GM19438 (cell line): ENCODE results near the gene ABCA8.

Experiments
- ATAC-seq: cut with Tn5 transposase; IDR thresholded peaks from one replicate; pipeline ENCODE4 v1.9.1; 2021; ENCODE audit warnings: low read depth; ENCODE audit not compliant: unreplicated experiment

ABCA8 gene

DNA sequence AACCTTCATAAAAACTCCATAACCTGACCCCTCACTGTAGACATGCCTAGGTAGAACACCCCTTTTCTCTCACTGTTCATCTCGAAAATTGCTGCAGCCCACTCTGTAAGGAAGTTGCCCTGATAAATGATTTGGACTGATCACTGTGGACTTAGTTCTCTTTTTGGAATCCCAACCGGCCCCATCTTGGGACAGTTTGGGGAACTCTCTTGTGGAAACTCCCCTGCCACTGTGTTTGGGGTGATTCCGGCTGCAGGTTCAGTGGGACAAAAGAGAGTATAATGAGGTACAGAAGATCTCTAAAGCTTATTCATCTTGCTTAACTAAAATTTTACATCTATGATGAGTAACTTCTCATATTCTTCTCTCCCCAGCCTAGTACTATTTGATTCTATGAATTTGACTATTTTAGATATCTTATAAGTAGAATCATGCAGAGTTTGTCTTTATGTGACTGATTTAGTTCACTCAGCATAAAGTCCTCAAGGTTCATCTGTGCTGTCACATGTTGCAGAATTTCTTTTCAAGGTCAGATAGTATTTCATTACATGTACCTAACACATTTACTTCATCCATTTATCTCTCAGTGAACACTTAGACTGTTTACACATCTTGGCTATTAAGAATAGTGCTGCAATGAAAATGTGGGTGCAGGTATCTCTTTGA, 84.9 kb downstream of the ABCA8 start:
- no peak for ATAC-seq

DNA sequence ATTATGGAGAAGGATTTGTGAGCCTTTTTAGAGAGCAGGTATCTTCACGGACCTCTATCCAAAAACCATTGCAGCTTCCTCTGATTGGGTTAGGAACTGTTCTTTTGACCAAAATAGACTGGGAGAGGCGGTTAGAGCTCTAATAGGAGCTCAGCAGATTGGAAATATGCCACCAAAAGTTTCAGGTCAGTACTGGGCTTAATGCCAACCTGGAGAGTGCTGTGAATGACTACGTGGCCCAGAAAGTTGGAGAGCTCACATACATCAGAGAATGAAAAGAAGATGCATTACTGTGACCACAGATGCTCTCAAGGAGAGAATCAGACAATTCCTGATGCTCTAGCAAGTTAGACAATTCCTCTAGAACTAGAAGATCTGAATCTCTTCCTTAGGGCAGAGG, 86.5 kb downstream of the ABCA8 start:
- no peak for ATAC-seq

DNA sequence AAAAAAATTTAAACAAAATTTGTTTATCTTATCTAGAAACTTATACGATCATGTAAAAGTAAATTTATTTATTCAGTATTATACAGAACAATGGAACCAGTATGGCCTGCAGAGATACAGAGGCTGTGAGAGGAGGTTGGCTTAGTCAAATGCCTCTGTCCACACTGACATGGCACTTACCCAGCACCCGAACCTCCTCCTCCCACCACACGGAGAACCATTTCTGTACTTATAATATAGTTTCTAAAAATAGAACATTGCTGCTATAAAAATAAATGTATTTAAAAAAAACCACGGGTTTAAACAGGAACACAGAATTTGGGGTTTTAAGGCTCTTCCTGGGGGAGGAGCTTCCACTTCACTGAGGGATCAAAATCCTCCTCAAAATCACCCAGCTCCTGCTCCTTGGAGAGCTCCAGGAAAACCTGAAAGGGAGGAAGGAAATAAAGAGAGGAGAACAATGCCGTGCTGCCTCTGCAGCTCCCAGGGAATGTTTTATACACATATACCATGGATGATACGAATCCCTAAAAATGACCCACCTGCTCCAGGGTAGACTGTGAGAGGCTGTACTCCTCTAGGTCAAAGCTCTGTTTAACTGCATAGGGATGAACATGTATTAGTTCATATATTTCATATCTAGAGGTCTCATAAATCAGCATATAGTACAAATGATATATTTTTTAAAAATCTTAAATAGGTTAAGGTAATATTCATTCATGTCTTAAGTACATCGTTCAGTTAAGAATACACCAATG, 87.3 kb downstream of the ABCA8 start:
- no peak for ATAC-seq

DNA sequence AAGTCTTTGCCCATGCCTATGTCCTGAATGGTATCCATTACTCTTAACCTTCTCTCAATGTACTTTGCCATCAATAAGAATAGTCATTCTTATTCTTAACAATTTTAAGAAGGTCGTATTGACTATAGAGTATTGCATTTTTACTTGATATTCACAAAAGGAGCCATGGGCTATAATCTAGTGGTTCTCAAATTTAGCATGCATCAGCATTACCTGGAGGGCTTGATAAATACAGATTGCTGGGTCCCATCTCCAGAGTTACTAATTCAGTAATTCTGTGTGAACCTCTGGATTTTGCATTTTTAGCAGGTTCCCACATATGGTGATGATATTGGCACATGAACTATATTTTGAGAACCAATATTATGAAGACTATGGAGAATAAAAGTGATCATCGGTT, 89.6 kb downstream of the ABCA8 start:
- no peak for ATAC-seq

DNA sequence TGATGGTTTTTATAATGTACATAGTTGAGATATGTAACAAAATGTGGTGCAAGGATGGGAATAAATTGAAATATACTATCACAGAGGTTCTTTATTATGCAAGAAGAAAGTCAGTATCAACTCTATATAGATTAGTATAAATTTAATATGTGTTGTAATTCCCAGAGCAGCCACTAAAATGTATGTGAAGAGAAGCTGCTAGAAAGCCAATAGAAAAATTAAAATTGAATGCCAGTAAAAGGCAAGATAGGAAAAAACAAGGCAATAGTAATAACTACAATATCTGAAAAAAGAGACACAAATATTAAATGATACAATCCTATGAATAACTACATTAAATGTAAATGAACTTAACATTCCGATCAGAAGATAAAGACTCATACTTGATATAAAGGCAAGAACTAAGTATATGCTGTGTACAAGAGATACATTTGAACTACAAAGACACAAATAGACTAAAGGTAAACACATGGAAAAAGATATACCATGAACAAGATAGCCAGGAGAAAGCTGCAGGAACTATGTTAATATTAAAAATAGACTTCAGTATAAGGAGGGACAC, 92.0 kb downstream of the ABCA8 start:
- ATAC-seq = no peak

DNA sequence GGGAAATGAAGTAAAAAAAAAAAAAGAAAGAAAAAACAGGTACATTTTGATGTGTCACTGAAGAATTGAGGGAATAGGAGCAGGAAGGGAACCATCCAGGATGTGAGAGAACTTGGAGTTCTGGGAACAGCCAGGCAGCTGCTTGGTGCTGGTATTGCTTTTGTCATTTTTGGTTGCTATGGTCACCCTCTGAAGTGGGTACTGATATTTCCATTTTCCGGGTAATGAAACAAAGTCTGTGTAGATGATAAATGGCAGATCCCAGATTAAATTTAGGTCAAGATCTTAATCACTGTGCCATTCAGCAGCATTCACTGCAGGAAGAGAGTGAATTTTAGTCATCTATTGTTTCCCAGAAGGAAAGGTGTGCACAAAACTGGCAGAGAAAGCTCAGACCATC, 93.6 kb downstream of the ABCA8 start:
- no peak for ATAC-seq

DNA sequence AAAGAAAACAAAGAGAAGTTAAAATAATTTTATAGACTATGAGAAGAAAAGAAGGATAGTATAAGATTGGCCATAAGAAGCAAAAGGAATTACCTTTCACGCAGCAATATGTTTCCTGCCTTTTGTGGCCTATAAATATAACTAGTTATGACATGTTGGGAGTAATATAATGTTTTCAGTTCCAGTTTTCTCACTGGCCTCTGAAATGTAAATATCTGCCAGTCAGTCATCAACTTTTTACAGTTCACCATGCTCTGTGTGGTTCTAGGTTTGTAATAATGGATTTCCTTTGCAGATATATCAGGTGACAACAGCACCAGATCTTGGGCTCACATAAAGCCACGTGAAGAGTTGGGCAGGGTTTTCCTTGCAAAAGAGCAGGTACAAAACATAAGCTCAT, 94.3 kb downstream of the ABCA8 start:
- no peak for ATAC-seq

DNA sequence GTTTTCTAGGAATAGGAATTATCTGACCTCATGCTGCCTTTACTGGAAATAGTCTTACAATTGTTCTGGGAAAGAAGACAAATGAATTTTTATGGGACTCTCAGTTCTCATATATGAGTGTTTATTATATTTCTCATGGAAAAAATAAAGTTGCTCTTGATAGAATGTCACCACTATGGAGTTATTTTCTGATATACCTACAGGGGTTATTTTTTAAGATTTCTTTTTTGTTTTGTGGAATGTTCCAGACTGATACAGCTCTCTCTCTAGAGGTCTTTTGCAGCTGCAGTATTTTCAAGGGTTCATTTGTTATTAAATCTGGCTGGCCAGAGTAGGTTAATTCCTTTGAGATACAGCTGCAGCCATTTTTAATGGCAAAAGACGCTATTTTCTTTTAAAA, 100.7 kb downstream of the ABCA8 start:
- ATAC-seq = no peak

DNA sequence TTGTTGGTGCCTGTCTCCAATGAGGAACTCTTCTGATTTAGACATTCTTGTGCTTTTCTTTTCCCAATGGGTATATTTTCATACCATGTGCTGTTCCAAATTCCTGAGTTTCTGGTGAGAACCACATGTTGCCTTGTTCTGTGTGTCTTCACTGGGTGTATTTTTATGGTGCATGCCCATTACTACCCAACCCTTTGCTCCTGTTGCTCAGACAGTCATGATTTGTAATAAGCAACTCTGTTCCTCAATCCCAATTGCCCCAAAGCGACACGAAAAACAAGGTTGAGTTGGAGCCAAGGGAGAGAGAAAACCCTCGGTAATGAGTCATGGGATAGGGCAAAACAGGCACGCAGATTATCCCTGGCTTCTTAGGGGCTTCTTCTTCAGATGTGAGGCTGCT, 101.8 kb downstream of the ABCA8 start:
- ATAC-seq = no peak

DNA sequence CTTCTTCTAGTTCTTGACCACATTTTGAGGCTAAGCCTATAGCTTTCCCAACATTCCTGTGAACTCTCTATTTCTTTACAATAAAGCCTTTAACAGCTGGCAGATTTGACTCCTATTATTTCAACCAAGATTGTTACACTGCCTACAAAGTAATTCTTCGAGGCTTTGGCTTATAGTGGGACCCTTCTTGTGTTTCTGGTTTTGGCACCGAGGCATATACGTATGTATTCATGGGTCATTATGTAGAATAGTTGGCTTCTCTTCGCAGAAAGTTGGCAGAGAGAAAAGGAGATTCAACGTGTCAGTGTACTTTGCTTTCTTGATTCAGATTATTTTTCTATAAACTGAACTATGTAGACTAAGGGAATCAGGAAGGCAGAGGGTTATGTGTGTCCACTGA, 102.2 kb downstream of the ABCA8 start:
- ATAC-seq = no peak

DNA sequence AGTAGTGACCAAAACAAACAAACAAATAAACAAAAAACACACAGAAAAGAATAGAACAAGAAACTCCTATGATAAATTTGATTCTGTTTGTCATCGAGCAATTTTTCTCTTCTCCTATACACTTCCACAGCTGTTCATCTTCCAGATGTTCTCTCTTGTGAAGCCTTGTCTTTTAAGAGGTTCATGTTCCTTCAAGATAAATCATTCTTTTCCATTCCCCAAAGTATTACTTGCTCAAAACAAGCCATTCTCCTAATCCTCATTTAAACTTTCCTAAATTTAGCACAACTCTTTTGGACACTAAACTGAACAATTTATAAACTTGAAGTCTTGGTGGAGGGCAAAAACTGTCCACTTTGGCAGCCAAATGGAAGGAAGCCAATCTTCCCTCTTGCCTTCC, 103.3 kb downstream of the ABCA8 start:
- ATAC-seq = no peak

DNA sequence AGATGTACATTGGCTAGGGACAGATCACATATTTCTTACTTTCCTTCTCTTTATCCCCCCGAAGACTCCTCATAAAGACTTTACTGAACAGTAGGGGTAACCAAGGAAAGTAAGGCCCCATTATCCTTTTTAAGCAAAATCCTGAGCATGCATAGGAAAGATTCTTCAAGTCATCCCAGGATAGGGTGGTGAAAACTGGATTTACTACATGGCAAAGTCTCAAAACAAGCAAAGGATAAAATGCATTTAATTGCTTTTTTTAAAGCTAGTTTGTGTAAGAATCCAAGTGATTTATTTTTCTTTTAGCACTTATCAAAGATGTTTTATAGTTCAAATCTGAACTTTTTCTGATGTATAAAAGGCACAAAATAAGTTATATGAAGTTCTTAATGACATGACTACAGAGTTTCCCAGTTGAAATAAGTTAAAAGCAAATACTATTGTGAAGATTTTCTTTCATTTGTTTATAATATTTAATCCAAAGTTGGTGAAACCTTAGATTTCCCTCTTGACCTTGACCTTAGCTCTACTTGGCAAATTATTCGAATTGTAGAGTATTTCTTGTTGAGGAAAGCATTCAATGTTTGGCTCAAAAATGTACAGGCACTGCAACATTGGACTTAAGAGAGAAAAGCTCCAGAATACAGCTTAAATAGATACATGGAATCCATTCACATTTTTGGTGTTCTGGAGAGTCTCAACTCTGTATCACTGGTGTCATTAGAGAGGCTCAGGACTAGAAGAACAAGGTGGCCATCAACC, 104.3 kb downstream of the ABCA8 start:
- no peak for ATAC-seq

DNA sequence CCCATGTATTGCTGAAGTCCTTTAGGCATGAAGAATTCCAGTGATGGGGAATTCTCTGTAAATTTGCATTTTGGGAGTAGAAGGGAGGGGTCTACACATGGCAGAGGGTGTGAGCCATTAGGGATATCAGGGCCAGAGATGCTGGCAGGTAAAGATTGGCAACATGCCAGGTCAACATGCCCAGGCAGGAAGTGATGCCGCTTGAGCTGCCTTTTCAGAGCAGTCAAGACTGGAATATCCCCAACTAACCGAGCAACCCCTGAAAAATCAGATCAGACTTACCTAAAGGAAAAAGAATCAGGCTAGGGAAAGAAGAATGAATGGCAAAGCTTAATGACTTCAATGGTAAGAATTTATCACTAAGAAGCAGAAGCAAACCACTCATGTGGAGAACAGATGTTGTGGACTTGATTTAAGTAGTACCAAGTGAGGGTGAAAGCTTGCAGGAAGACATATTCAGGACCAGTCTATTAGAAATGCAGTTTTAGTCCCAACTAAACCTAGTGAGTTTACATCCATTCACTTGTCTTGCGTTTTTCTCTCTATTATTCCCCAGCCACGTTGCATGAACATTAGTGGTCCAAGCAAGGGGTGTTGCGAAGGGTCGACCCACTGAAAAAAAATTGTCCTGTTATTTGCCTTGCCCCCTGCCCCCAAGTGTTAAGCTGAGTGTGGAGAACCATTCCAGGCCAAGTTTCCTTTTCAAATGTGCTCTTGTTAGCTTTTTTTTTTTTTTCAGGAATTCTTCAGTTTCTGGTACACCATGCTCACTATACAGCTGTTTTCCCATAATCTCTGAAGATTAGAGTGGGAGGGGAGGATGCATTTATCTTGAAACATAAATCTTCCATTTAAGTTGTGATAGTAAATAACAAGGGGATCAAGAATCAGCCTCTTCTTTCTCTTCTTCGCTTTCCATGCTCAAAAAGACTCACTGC, 105.2 kb downstream of the ABCA8 start:
- ATAC-seq = no peak

DNA sequence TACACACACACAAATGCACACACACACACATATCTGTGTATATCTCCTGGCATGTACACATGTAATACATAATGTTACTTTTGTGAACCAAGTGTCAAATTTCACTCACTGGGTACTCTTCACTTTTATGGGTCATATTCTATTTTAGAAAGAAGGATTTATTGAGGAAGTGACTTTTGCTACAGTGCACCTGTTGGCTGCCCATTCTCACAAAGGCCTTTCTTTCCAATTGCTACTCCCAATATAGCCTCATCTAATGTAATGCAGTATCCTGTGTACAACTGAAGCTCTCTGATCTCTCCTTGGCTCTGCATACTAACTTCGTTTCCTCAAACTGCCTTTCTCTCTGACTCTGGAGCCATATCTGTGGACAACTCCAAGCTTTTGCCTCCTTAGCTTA, 107.5 kb downstream of the ABCA8 start:
- ATAC-seq = no peak

DNA sequence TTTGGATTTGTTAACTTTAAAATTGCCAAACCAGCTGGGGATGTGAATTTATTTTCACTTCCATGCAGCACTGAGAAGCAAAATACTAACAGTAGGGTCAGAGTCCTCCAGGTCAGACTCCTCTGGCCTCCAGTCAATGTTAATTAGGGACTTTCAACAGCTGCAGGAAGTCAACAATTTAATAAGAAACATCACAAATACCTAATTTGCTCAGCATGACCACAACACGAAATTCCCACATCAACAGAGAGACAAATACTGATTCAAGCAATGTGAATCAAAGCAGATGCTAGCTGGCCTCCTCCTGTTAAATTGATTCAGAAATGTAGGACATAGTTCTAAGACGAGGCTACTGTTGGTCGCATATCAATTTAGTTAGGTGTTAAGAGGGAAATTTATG, 111.7 kb downstream of the ABCA8 start:
- no peak for ATAC-seq

DNA sequence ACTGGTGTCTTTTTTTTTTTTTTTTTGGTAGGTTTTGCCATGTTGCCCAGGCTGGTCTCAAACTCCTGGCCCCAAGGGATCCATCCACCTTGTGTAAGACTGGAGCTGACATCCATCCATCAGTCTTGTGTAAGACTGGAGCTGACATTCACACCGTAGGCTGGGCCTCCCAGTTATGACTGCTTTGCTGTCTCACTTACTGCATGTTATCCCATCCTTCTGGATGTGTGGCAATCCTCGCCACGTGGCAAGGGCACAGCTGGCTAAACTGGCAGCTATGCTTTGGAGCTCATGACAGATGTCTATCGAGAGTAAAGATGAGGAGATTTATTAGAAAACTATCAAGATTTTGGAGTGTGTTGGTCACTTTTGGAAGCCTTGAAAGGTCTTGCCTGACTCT, 115.1 kb downstream of the ABCA8 start:
- no peak for ATAC-seq

DNA sequence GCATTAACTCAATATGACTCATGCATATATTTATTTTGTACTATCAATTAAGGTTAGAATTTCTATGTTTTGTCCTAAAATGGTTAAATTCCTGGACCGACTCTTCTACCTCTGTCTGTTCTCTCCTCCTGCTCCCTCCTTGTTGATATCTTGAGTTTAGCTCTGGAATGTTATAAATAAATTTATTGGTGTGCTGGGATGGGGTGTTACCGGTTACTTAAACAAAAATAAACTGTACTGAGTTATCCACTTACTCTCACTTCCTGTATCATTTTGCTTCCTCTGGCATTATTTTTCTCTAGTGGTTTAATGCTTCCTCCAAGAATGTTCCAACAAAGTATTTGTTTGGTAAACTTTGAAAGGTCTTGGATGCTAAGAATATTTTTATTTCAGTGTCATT, 120.1 kb downstream of the ABCA8 start:
- ATAC-seq = no peak

DNA sequence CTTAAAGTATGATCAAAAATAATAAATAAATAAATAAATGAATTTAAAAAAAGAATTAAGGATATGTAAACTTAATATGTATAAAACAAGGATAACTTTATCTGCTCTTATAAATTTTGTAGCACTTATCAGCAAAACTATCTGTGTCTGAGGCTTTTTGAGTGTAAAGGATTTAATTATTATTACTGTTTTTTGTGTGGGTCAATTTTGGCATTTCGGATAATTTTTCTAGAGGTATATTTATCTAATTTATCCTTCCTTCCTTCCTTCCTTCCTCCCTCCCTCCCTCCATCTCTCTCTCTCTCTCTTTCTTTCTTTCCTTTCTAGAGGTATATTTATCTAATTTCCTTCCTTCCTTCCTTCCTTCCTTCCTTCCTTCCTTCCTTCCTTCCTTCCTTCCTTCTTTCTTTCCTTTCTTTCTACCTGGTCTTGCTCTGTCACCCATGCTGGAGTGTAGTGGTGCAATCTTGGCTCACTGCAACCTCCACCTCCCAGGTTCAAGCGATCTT, 120.8 kb downstream of the ABCA8 start:
- ATAC-seq = no peak

DNA sequence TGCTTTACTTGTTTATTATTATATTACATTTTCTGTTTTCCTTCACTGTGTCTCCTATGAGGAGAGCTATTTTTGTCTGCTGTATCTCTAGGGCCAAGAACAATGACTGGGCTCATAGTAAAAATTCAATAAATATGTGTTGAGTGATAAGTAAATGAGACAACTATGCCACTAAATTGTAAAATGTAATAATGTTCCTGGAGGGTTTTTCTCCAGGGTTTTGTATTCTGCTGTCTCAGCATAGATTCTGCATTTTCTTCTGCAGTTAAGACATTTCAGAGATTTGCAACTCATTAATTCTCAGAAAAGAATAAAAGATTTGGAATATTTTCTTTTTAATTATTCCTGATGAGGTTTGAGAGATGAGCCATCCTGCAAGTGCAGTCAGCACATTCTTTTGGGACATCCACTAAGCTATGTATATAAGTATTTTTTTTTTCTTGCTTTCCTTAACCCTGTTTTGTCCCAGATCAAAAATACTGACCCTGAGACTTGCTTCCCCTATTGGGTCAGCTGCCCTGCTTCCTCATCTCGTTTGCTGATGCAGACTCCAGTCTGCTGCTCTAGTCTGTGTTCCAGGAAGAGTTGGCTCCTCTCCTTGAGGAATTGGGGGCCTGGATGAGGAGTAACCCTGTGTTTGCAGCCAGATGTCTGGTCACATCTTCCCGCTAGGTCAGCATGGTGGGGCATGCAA, 122.9 kb downstream of the ABCA8 start:
- no peak for ATAC-seq

DNA sequence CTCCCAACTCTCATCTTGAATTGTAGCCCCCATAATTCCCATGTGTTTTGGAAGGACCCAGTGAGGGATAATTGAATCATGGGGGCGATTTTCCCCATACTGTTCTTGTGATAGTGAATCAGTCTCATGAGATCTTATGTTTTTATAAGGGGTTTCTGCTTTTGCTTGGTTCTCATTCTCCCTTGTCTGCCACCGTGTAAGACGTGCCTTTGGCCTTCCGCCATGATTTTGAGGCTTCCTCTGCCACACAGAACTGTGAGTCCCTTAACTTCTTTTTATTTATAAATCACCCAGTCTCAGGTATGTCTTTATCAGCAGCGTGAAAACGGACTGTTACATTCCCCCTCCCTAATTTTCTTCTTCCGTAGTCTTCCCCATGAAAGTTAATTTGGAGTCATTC, 124.0 kb downstream of the ABCA8 start:
- ATAC-seq = no peak
